K562 (cell line): ENCODE measurements around the gene TSR3. TPM values are rescaled to one million over a fixed set of nuclear protein-coding genes. Genes with fewer than 3 reads are reported as not detected.

Experiments
- CBFA2T2 ChIP-seq: fragments of 450-650 bp; conservative IDR thresholded peaks from 2 replicates; pipeline ENCODE4 v1.6.1; 2017; ENCODE audit warnings: mild to moderate bottlenecking
- ETV1 ChIP-seq: fragments of 450-650 bp; conservative IDR thresholded peaks from 2 replicates; pipeline ENCODE4 v1.6.1; 2016; ENCODE audit warnings: missing genetic modification characterization, control low read depth, low read depth, missing compliant biosample characterization
- GABPA ChIP-seq: fragments of 200-800 bp; sonication (Bioruptor generic); conservative IDR thresholded peaks from 2 replicates; pipeline ENCODE4 v1.6.1; 2016; ENCODE audit warnings: low read depth, missing genetic modification characterization, missing compliant biosample characterization
- MAFF ChIP-seq: IDR thresholded peaks from 2 replicates; pipeline ENCODE4 v1.6.1; 2012; ENCODE audit warnings: low read length, improper control_type of control experiment
- MEF2A ChIP-seq: IDR thresholded peaks from 2 replicates; pipeline ENCODE4 v1.6.1; 2011; ENCODE audit warnings: low read depth, mild to moderate bottlenecking, low read length, moderate library complexity; ENCODE audit not compliant: control insufficient read depth
- MITF ChIP-seq: IDR thresholded peaks from 2 replicates; pipeline ENCODE4 v1.6.1; 2014; ENCODE audit warnings: antibody characterized with exemption
- MTA3 ChIP-seq: fragments of 450-650 bp; formaldehyde crosslinking; IDR thresholded peaks from 2 replicates; pipeline ENCODE4 v1.6.1; 2017; ENCODE audit warnings: mild to moderate bottlenecking, borderline replicate concordance
- MXD1 ChIP-seq: fragments of 250-450 bp; sonication (Bioruptor Pico); IDR thresholded peaks from 2 replicates; pipeline ENCODE4 v1.8.0; 2021; ENCODE audit warnings: borderline replicate concordance, mild to moderate bottlenecking, moderate library complexity; ENCODE audit not compliant: poor library complexity, severe bottlenecking
- MYC ChIP-seq, 2 experiments: fragments of 250-450 bp in 1 of 2; sonication (Bioruptor Pico) in 1 of 2; IDR thresholded peaks; 2 replicates each; pipeline versions ENCODE4 v1.5.1 to v1.6.1; 2012 to 2021; ENCODE audit warnings: low read depth in 2 of 2, borderline replicate concordance in 1 of 2, improper control_type of control experiment in 1 of 2, low read length in 1 of 2, mild to moderate bottlenecking in 1 of 2, moderate library complexity in 1 of 2
- NR4A1 ChIP-seq, 2 experiments: fragments of 250-450 bp in 1 of 2; fragments of 450-650 bp in 1 of 2; sonication (Bioruptor Pico) in 1 of 2; IDR thresholded peaks; 2 replicates each; pipeline versions ENCODE4 v1.4.0 to v1.6.1; 2016 to 2020; ENCODE audit warnings: mild to moderate bottlenecking in 2 of 2, missing compliant biosample characterization in 1 of 2, missing genetic modification characterization in 1 of 2, moderate library complexity in 1 of 2
- OTX1 ChIP-seq: fragments of 450-650 bp; formaldehyde crosslinking; IDR thresholded peaks from 2 replicates; pipeline ENCODE4 v1.4.0; 2022; ENCODE audit warnings: mild to moderate bottlenecking
- PHF8 ChIP-seq: fragments of 200-600 bp; sonication (generic); IDR thresholded peaks from 2 replicates; pipeline ENCODE4 v1.6.1; 2012; ENCODE audit warnings: mixed run types, mild to moderate bottlenecking, inconsistent platforms, low read length, moderate library complexity, borderline replicate concordance
- POU5F1 ChIP-seq: fragments of 150-350 bp; IDR thresholded peaks from 2 replicates; pipeline ENCODE4 v1.6.1; 2014; ENCODE audit warnings: borderline replicate concordance, low read length, low read depth, mild to moderate bottlenecking; ENCODE audit not compliant: partially characterized antibody
- RAD51 ChIP-seq: fragments of 450-650 bp; IDR thresholded peaks from 2 replicates; pipeline ENCODE4 v1.7.1; 2016; ENCODE audit warnings: low read depth, mild to moderate bottlenecking, borderline replicate concordance
- SMAD2 ChIP-seq: fragments of 150-350 bp; IDR thresholded peaks from 2 replicates; pipeline ENCODE4 v1.6.1; 2014; ENCODE audit warnings: low read depth, mild to moderate bottlenecking, low read length
- THAP7 ChIP-seq: fragments of 250-450 bp; sonication (Bioruptor Pico); IDR thresholded peaks from 2 replicates; pipeline ENCODE4 v1.5.0; 2021
- YY1 ChIP-seq, 3 experiments: IDR thresholded peaks; 2 replicates each; pipeline ENCODE4 v1.6.1; 2011; ENCODE audit warnings: low read length in 2 of 3, mild to moderate bottlenecking in 2 of 3, moderate library complexity in 2 of 3, borderline replicate concordance in 1 of 3, control low read depth in 1 of 3, low read depth in 1 of 3; ENCODE audit not compliant: insufficient read depth in 3 of 3, insufficient replicate concordance in 2 of 3, control insufficient read depth in 1 of 3, insufficient read length in 1 of 3; ENCODE audit errors: extremely low read depth in 1 of 3
- ZBTB12 ChIP-seq: fragments of 250-450 bp; sonication (Bioruptor Pico); IDR thresholded peaks from 2 replicates; pipeline ENCODE4 v1.4.0; 2020
- ZBTB7A ChIP-seq: IDR thresholded peaks from 2 replicates; pipeline ENCODE4 v1.6.1; 2011; ENCODE audit warnings: low read depth, mild to moderate bottlenecking, low read length, moderate library complexity, borderline replicate concordance; ENCODE audit not compliant: control insufficient read depth
- ZNF143 ChIP-seq: sonication (generic); formaldehyde crosslinking; IDR thresholded peaks from 2 replicates; pipeline ENCODE4 v1.9.0; 2022; ENCODE audit warnings: mild to moderate bottlenecking, missing genetic modification reagents
- polyA plus RNA-seq, 8 experiments: library from polyadenylated mRNA; depleted of rRNA in 4 of 8; stranded (reverse) in 5 of 8; unstranded in 3 of 8; fragments of >200 nt; fragmentation: Nextera tagmentation in 2 of 8; fragmentation: Illumina TruSeq in 1 of 8; extraction: Ambion mirVana in 2 of 8; extraction: Trizol in 1 of 8; gene quantifications; 2 replicates each; pipeline versions ENCODE4 v1.2.1 to v1.2.3, GENCODE V29; 2011 to 2014; ENCODE audit warnings: inconsistent platforms in 1 of 8, missing spikeins in 1 of 8
- total RNA-seq, 7 experiments: library from RNA; depleted of rRNA in 6 of 7; stranded (reverse); fragments of >200 nt in 6 of 7; fragmentation: Illumina TruSeq in 2 of 7; extraction: Trizol in 2 of 7; gene quantifications; 2 replicates each; pipeline versions ENCODE4 v1.2.1 to v1.2.3, GENCODE V29; 2011 to 2021; ENCODE audit warnings: low replicate concordance in 1 of 7

The TSR3 gene
- total and polyA plus RNA-seq, 9 of the 15 experiments (the other 6 are each of a cell fraction or from before 2014, with no cell fraction given), result 1.5 to 74.8 (median 16.5) TPM

GRCh38 chr16:1351582-1352362 is at the start of gene TSR3, which contains the start of gene GNPTG (continued):
- TF ChIP-seq YY1 (IDR thresholded peaks at IDR 0.05; ENCODE audit: borderline replicate concordance in 1 of 3, control insufficient read depth in 1 of 3, extremely low read depth in 1 of 3, insufficient read depth in 3 of 3, insufficient read length in 1 of 3, insufficient replicate concordance in 2 of 3, low read depth in 1 of 3, low read length in 2 of 3) (peak; percentile 90 to 98 (median 98)), SMAD2 (no peak), ZBTB7A (peak; percentile 68; the same call in 1 of the 2 replicates), NR4A1 (CRISPR knock-in tag; IDR thresholded peaks at IDR 0.05) (no peak), NR4A1 (tag; IDR thresholded peaks at IDR 0.05) (peak; percentile 64; the same call in 1 of the 2 replicates), RAD51 (peak; percentile 97), MYC (IDR thresholded peaks at IDR 0.05; ENCODE audit: low read depth, low read length) (peak; percentile 59; the same call in 1 of the 2 replicates), MYC (CRISPR knock-in tag; IDR thresholded peaks at IDR 0.05; ENCODE audit: borderline replicate concordance, low read depth) (no peak), ZBTB12 (0 out of 2 replicates have a peak, but pooled peaks have one; percentile 48), POU5F1 (peak; percentile 73), MEF2A (peak; percentile 81), PHF8 (peak; percentile 94; the same call in 1 of the 2 replicates), OTX1 (CRISPR knock-in tag) (no peak), MTA3 (peak; percentile 65; the same call in 1 of the 2 replicates), ETV1 (0 out of 2 replicates have a peak, but pooled peaks have one; percentile 27), MITF (peak; percentile 82; the same call in 1 of the 2 replicates), MAFF (no peak), MXD1 (CRISPR knock-in tag) (peak; percentile 70), GABPA (peak; percentile 95), THAP7 (CRISPR knock-in tag) (0 out of 2 replicates have a peak, but pooled peaks have one; percentile 45), ZNF143 (CRISPR knock-in tag) (peak; percentile 68), CBFA2T2 (peak; percentile 92)
- TF ChIP-seq, all 486 proteins: peak for 122
